ENCODE data around the gene A2ML1.

- no peak for TF ChIP-seq CTCF (IDR thresholded peaks at IDR 0.05; ENCODE audit: insufficient read depth, low read depth, low read length)
- no peak for TF ChIP-seq EZH2 (IDR thresholded peaks at IDR 0.05; ENCODE audit: insufficient read depth, low read length)
Observed at GRCh38 chr12:8894986-8895385, 72.6 kb downstream of the A2ML1 start.

All from astrocyte (in vitro differentiated cells and primary cell).